HCT116 (cell line): ENCODE results near the gene NELL1. TPM values are rescaled to one million over a fixed set of nuclear protein-coding genes. Genes with fewer than 3 reads are reported as not detected.

Experiments
- ATAC-seq: fragments of 200-7000 bp; cut with Tn5 transposase; 2 replicates; pipeline ENCODE4 v1.9.1; 2020; ENCODE audit warnings: mild to moderate bottlenecking, moderate library complexity
- BruUV-seq: library from RNA; stranded (reverse); fragments of 400-500 nt; replicated peaks from 2 replicates; lab custom pipeline; 2021; lab: Mats Ljungman, UMichigan
- CTCF ChIA-PET: fragments of 300-600 bp; sonication (Branson Sonifier 250); formaldehyde crosslinking; loops from one replicate; lab custom pipeline; 2021; ENCODE audit warnings: antibody characterized with exemption; lab: Charles Lee
- POLR2A ChIA-PET: fragments of 300-600, 350-600 bp; sonication (Branson Sonifier 250); formaldehyde crosslinking; loops from one replicate; lab custom pipeline; 2021; ENCODE audit warnings: antibody characterized with exemption; lab: Charles Lee
- RAD21 ChIA-PET, 2 experiments: fragments of 300-600 bp; sonication (Branson Sonifier 250); formaldehyde crosslinking; loops; one replicate each; lab custom pipeline; 2023; ENCODE audit warnings: low total read pairs in 2 of 2; ENCODE audit not compliant: uncharacterized antibody in 2 of 2, unreplicated experiment in 2 of 2, low non-redundant PET in 1 of 2; lab: Charles Lee
- DNase-seq: peaks from one replicate; pipeline ENCODE4 v3.0.0-alpha.2; 2010; ENCODE audit warnings: low read depth, low spot score
- H2AFZ ChIP-seq: fragments of 200-600 bp; shearing (Covaris generic), sonication (generic); 2 replicates; pipeline ENCODE4 v1.6.1; 2017; ENCODE audit warnings: low read depth, mixed run types, mixed read lengths, antibody characterized with exemption, low read length; ENCODE audit not compliant: poor library complexity, severe bottlenecking
- H3K27ac ChIP-seq: 2 replicates; pipeline ENCODE4 v1.5.1; 2012; ENCODE audit warnings: low read depth, low read length
- H3K27me3 ChIP-seq: fragments of 200-600 bp; sonication (generic); 2 replicates; pipeline ENCODE4 v1.6.1; 2016; ENCODE audit warnings: mixed run types, low read length, mixed read lengths; ENCODE audit not compliant: insufficient read depth
- H3K36me3 ChIP-seq, 2 experiments: fragments of 200-500 bp in 1 of 2; fragments of 200-600 bp in 1 of 2; sonication (Bioruptor generic) in 1 of 2; sonication (generic) in 1 of 2; 2 replicates each; pipeline versions ENCODE4 v1.5.1 to v1.6.1; 2014 to 2016; ENCODE audit warnings: low read length in 2 of 2, inconsistent platforms in 1 of 2, mixed read lengths in 1 of 2, mixed run types in 1 of 2; ENCODE audit not compliant: insufficient read depth in 2 of 2, control insufficient read depth in 1 of 2
- H3K4me1 ChIP-seq, 2 experiments: fragments of 200-600 bp in 1 of 2; sonication (generic) in 1 of 2; 2 replicates each; pipeline versions ENCODE4 v1.5.1 to v1.6.1; 2012 to 2017; ENCODE audit warnings: low read length in 2 of 2, inconsistent platforms in 1 of 2, mild to moderate bottlenecking in 1 of 2, mixed read lengths in 1 of 2, mixed run types in 1 of 2, moderate library complexity in 1 of 2; ENCODE audit not compliant: insufficient read depth in 2 of 2, control insufficient read depth in 1 of 2
- H3K4me2 ChIP-seq: fragments of 200-600 bp; sonication (generic); 2 replicates; pipeline ENCODE4 v1.6.1; 2017; ENCODE audit warnings: mixed run types, low read length, mixed read lengths
- H3K4me3 ChIP-seq, 2 experiments: fragments of 200-600 bp in 1 of 2; sonication (generic) in 1 of 2; replicated peaks in 1 of 2; 2 replicates each; pipeline ENCODE4 v1.5.1; 2011 to 2016; ENCODE audit warnings: low read length in 2 of 2, control low read depth in 1 of 2, low read depth in 1 of 2, mild to moderate bottlenecking in 1 of 2, mixed read lengths in 1 of 2, mixed run types in 1 of 2
- H3K79me2 ChIP-seq: fragments of 200-600 bp; sonication (generic); 2 replicates; pipeline ENCODE4 v1.6.1; 2017; ENCODE audit warnings: mild to moderate bottlenecking, mixed run types, low read length, moderate library complexity, mixed read lengths; ENCODE audit not compliant: insufficient read depth
- H3K9ac ChIP-seq: fragments of 200-600 bp; sonication (generic); 2 replicates; pipeline ENCODE4 v1.6.1; 2016; ENCODE audit warnings: low read length, mixed read lengths
- H3K9me2 ChIP-seq: fragments of 200-600 bp; sonication (generic), shearing (Covaris generic); 2 replicates; pipeline ENCODE4 v1.6.1; 2017; ENCODE audit warnings: mixed run types, mild to moderate bottlenecking, moderate library complexity; ENCODE audit not compliant: insufficient read depth
- H3K9me3 ChIP-seq, 2 experiments: fragments of 200-500 bp in 1 of 2; fragments of 200-600 bp in 1 of 2; sonication (Bioruptor generic) in 1 of 2; sonication (generic) in 1 of 2; 2 replicates each; pipeline ENCODE4 v1.6.1; 2014 to 2017; ENCODE audit warnings: low read length in 2 of 2, mixed read lengths in 2 of 2, inconsistent platforms in 1 of 2, low read depth in 1 of 2, mild to moderate bottlenecking in 1 of 2, mixed run types in 1 of 2, moderate library complexity in 1 of 2; ENCODE audit not compliant: control insufficient read depth in 1 of 2, insufficient read depth in 1 of 2
- H4K20me1 ChIP-seq: fragments of 200-600 bp; sonication (generic), shearing (Covaris generic); 2 replicates; pipeline ENCODE4 v1.6.1; 2017; ENCODE audit warnings: mixed run types, mild to moderate bottlenecking, moderate library complexity; ENCODE audit not compliant: insufficient read depth
- CBX3 ChIP-seq: IDR thresholded peaks from 2 replicates; pipeline ENCODE4 v1.6.1; 2012; ENCODE audit warnings: low read depth
- CEBPB ChIP-seq: IDR thresholded peaks from 2 replicates; pipeline ENCODE4 v1.6.1; 2012; ENCODE audit warnings: low read depth
- EGR1 ChIP-seq: IDR thresholded peaks from 2 replicates; pipeline ENCODE4 v1.6.1; 2012; ENCODE audit warnings: low read depth
- ELF1 ChIP-seq: IDR thresholded peaks from 2 replicates; pipeline ENCODE4 v1.6.1; 2012; ENCODE audit warnings: low read depth, borderline replicate concordance
- EZH2phosphoT487 ChIP-seq: fragments of 200-600 bp; IDR thresholded peaks from 2 replicates; pipeline ENCODE4 v1.6.1; 2018; ENCODE audit warnings: antibody characterized with exemption, borderline replicate concordance
- FOSL1 ChIP-seq: IDR thresholded peaks from 2 replicates; pipeline ENCODE4 v1.6.1; 2012; ENCODE audit warnings: low read depth
- JUND ChIP-seq: IDR thresholded peaks from 2 replicates; pipeline ENCODE4 v1.6.1; 2012
- POLR2A ChIP-seq: IDR thresholded peaks from 2 replicates; pipeline ENCODE4 v1.7.0; 2011; ENCODE audit warnings: borderline replicate concordance; ENCODE audit not compliant: insufficient read depth, insufficient read length; ENCODE audit errors: extremely low read depth
- POLR2AphosphoS5 ChIP-seq: IDR thresholded peaks from 2 replicates; pipeline ENCODE4 v1.6.1; 2011; ENCODE audit warnings: mild to moderate bottlenecking, low read depth, low read length, moderate library complexity
- RAD21 ChIP-seq: IDR thresholded peaks from 2 replicates; pipeline ENCODE4 v1.6.1; 2012; ENCODE audit warnings: low read depth, mild to moderate bottlenecking
- SIN3A ChIP-seq: IDR thresholded peaks from 2 replicates; pipeline ENCODE4 v1.6.1; 2012; ENCODE audit warnings: low read depth
- ZFX ChIP-seq: fragments of 450-650 bp; IDR thresholded peaks from 2 replicates; pipeline ENCODE4 v1.6.1; 2017
- ZNF274 ChIP-seq: fragments of 200-500 bp; sonication (Bioruptor generic); IDR thresholded peaks from 2 replicates; pipeline ENCODE4 v1.6.1; 2014; ENCODE audit warnings: mild to moderate bottlenecking, low read depth, low read length, inconsistent platforms
- intact Hi-C: fragments of 100-400 bp; cut with micrococcal nuclease; formaldehyde crosslinking; loops from 2 replicates; pipeline ENCODE4 v1.10.0; 2022
- total RNA-seq: library from RNA; stranded (reverse); gene quantifications from one replicate; pipeline ENCODE4 v1.2.1, GENCODE V29; 2021; ENCODE audit not compliant: unreplicated experiment
- TF ChIP-seq, protein P1 (sequence below): IDR thresholded peaks from 2 replicates; pipeline ENCODE4 v1.6.1; 2011; ENCODE audit warnings: mild to moderate bottlenecking, low read length, moderate library complexity; ENCODE audit not compliant: insufficient replicate concordance; ENCODE audit errors: extremely low read depth
- TF ChIP-seq, protein P2 (sequence below): IDR thresholded peaks from 2 replicates; pipeline ENCODE4 v1.6.1; 2012

The NELL1 gene
- total RNA-seq, 1 experiment from 2014 or later, result not detected

DNA sequence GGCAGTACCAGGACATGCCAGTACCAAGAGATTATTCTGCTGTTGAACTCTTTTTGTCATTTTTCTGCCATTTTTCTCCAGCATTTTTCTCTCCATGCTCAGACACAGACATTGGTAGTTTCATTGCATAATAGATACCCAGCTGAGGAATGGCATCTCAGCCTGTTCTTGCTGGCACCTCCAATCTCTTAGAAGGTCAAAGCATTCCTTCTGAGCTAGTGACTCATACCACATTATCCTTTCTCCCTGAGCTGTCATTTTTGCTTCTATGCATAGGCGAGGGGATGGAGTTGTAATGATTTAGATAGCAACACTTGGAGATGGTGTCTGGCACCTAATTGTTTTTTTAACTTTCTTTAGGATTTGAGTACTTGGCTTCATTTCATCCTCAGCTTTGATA lies 321.1 kb downstream of the NELL1 start:
- no peak overlapping the region for H3K4me2 ChIP-seq
- H4K20me1 ChIP-seq, result no peaks in the 10 kb centered on the region
- H3K27ac ChIP-seq, result no peak overlapping the region
- RAD21 ChIA-PET, result no interaction called here
- no peak for TF ChIP-seq SIN3A
- no peak for TF ChIP-seq POLR2A
- no peak for TF ChIP-seq ZNF274
- TF ChIP-seq, protein P1, sequence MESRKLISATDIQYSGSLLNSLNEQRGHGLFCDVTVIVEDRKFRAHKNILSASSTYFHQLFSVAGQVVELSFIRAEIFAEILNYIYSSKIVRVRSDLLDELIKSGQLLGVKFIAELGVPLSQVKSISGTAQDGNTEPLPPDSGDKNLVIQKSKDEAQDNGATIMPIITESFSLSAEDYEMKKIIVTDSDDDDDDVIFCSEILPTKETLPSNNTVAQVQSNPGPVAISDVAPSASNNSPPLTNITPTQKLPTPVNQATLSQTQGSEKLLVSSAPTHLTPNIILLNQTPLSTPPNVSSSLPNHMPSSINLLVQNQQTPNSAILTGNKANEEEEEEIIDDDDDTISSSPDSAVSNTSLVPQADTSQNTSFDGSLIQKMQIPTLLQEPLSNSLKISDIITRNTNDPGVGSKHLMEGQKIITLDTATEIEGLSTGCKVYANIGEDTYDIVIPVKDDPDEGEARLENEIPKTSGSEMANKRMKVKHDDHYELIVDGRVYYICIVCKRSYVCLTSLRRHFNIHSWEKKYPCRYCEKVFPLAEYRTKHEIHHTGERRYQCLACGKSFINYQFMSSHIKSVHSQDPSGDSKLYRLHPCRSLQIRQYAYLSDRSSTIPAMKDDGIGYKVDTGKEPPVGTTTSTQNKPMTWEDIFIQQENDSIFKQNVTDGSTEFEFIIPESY, result no peak
- no peak for TF ChIP-seq ELF1
- TF ChIP-seq CBX3, result no peak
- no peak for TF ChIP-seq RAD21
- no peak for TF ChIP-seq POLR2AphosphoS5
- TF ChIP-seq EGR1, result no peak
- no peak for TF ChIP-seq JUND
- no peak for TF ChIP-seq EZH2phosphoT487
- TF ChIP-seq, protein P2, sequence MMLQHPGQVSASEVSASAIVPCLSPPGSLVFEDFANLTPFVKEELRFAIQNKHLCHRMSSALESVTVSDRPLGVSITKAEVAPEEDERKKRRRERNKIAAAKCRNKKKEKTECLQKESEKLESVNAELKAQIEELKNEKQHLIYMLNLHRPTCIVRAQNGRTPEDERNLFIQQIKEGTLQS, result no peak
- TF ChIP-seq ZFX, result no peak
- TF ChIP-seq CEBPB, result no peak
- no peak for TF ChIP-seq FOSL1
- intact Hi-C loops, result no loop called here
- no TSS peak for BruUV-seq
- H3K79me2 ChIP-seq, result no peaks in the 10 kb centered on the region
- no peak overlapping the region for H2AFZ ChIP-seq
- CTCF ChIA-PET, result no interaction called here
- H3K9me3 ChIP-seq, result peaks cover 0 to 14% of the 10 kb centered on the region in 2 experiments; a peak in 1 of 4 replicates
- H3K27me3 ChIP-seq, result no peaks in the 10 kb centered on the region
- no peaks in the 10 kb centered on the region for H3K36me3 ChIP-seq
- no peaks in the 10 kb centered on the region for H3K9me2 ChIP-seq
- POLR2A ChIA-PET, result no interaction called here
- ATAC-seq, result no peak
- no peaks in the 10 kb centered on the region for H3K4me1 ChIP-seq
- no peak overlapping the region for H3K9ac ChIP-seq
- DNase-seq, result no peak
- no peak overlapping the region for H3K4me3 ChIP-seq
